Panc1 (cell line): ENCODE results near the gene QRICH2. TPM values are rescaled to one million over a fixed set of nuclear protein-coding genes. Genes with fewer than 3 reads are reported as not detected.
"Not testable (repeated sequence)": the region's sequence is repeated elsewhere in the genome, so short reads cannot be mapped to it uniquely, and the experiment has no call there.

Experiments used
- ATAC-seq: fragments of 200-7000 bp; cut with Tn5 transposase; 2 replicates; pipeline ENCODE4 v1.9.1; 2020; ENCODE audit warnings: mild to moderate bottlenecking, moderate library complexity
- BruUV-seq: library from RNA; stranded (reverse); fragments of 400-500 nt; replicated peaks from 2 replicates; lab custom pipeline; 2021; lab: Mats Ljungman, UMichigan
- CTCF ChIA-PET: fragments of 300-600 bp; sonication (Branson Sonifier 250); formaldehyde crosslinking; loops from one replicate; lab custom pipeline; 2022; ENCODE audit warnings: antibody characterized with exemption; lab: Charles Lee
- POLR2A ChIA-PET: fragments of 300-600 bp; sonication (Branson Sonifier 250); formaldehyde crosslinking; loops from one replicate; lab custom pipeline; 2022; ENCODE audit warnings: antibody characterized with exemption; lab: Charles Lee
- DNase-seq: peaks from one replicate; pipeline ENCODE4 v3.0.0-alpha.2; 2010; ENCODE audit warnings: low read depth, low spot score
- H3K27ac ChIP-seq: 2 replicates; pipeline ENCODE4 v1.5.1; 2011; ENCODE audit warnings: mild to moderate bottlenecking, low read length, inconsistent platforms
- H3K27me3 ChIP-seq: fragments of 200-500 bp; sonication (Bioruptor generic); 2 replicates; pipeline ENCODE4 v1.6.0; 2014; ENCODE audit warnings: low read length, inconsistent platforms; ENCODE audit not compliant: control insufficient read depth, insufficient read depth
- H3K36me3 ChIP-seq: fragments of 200-500 bp; sonication (Bioruptor generic); 2 replicates; pipeline ENCODE4 v1.5.1; 2014; ENCODE audit warnings: inconsistent platforms, mild to moderate bottlenecking, low read length, moderate library complexity; ENCODE audit not compliant: control insufficient read depth, insufficient read depth
- H3K4me1 ChIP-seq: 2 replicates; pipeline ENCODE4 v1.5.1; 2011; ENCODE audit warnings: inconsistent platforms, mild to moderate bottlenecking, low read length, moderate library complexity; ENCODE audit not compliant: control insufficient read depth, insufficient read depth
- H3K4me3 ChIP-seq, 2 experiments: 2 replicates each; pipeline ENCODE4 v1.5.1; 2011 to 2012; ENCODE audit warnings: low read depth in 2 of 2, low read length in 2 of 2, mild to moderate bottlenecking in 2 of 2, inconsistent platforms in 1 of 2, moderate library complexity in 1 of 2
- H3K9me3 ChIP-seq: fragments of 200-500 bp; sonication (Bioruptor generic); 2 replicates; pipeline ENCODE4 v1.5.1; 2014; ENCODE audit warnings: low read depth, mild to moderate bottlenecking, inconsistent platforms, low read length, moderate library complexity; ENCODE audit not compliant: control insufficient read depth, insufficient read depth
- POLR2AphosphoS5 ChIP-seq: IDR thresholded peaks from 2 replicates; pipeline ENCODE4 v1.6.1; 2012; ENCODE audit warnings: mild to moderate bottlenecking, low read depth, low read length, moderate library complexity
- SIN3A ChIP-seq: IDR thresholded peaks from 2 replicates; pipeline ENCODE4 v1.6.1; 2012; ENCODE audit warnings: low read depth, mild to moderate bottlenecking, low read length, moderate library complexity, borderline replicate concordance; ENCODE audit not compliant: insufficient read depth
- TCF7L2 ChIP-seq: IDR thresholded peaks from 2 replicates; pipeline ENCODE4 v1.6.1; 2011; ENCODE audit warnings: mild to moderate bottlenecking, low read depth, low read length, inconsistent platforms
- in situ Hi-C: cut with HindIII; loops from 2 replicates; pipeline ENCODE4 v1.10.0; 2016; ENCODE audit warnings: low sequenced_read_pairs, low pct_unique_long_range_greater_than_20kb
- intact Hi-C: fragments of 100-400 bp; cut with micrococcal nuclease; formaldehyde crosslinking; loops from one replicate; pipeline ENCODE4 v1.10.0; 2022; ENCODE audit not compliant: unreplicated experiment
- total RNA-seq: library from RNA; stranded (reverse); gene quantifications from one replicate; pipeline ENCODE4 v1.2.1, GENCODE V29; 2021; ENCODE audit not compliant: unreplicated experiment
- TF ChIP-seq, protein P1 (sequence below), 2 experiments: IDR thresholded peaks; 2 replicates each; pipeline ENCODE4 v1.6.1; 2011 to 2012; ENCODE audit warnings: low read depth in 2 of 2, control low read depth in 1 of 2, low read length in 1 of 2, mild to moderate bottlenecking in 1 of 2, moderate library complexity in 1 of 2; ENCODE audit not compliant: insufficient read depth in 1 of 2
- TF ChIP-seq, protein P2 (sequence below): fragments of 450-650 bp; IDR thresholded peaks from 2 replicates; pipeline ENCODE4 v1.5.1; 2017; ENCODE audit warnings: mild to moderate bottlenecking

QRICH2 gene
- total RNA-seq, 1 experiment from 2014 or later, result 0.92 TPM

DNA sequence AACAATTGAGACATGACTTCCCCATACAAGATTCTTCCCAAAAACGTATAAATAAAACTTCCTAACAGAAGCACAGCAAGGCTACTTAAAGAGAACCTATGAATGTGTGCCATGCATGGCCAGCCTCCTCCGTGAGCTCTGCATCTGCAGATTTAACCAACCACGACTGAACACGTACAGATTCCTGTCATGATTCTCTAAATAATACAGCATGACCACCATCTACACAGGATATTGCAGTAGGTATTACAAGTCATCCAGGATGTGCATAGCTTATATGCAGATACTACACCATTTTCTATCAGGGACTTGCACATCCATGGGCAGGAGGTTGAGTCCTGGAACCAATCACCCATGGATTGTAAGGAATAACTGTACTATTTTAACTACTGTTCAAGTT, 1.4 kb upstream of the QRICH2 start:
- Histone ChIP-seq H3K27ac (no peak overlapping the region), H3K36me3 (peaks cover 7% of the 10 kb centered on the region; the same call in 1 of the 2 replicates), H3K4me1 (no peaks in the 10 kb centered on the region), H3K4me3 (no peak overlapping the region), H3K27me3 (no peaks in the 10 kb centered on the region), H3K9me3 (no peaks in the 10 kb centered on the region)
- BruUV-seq, result no TSS peak
- ChIA-PET CTCF (interaction anchor here (0.5 to 0.6 kb wide), 2 partner anchors 45 to 154 kb away, joined by 4 to 5 read pairs; no protein-coding TSS in a partner anchor), POLR2A (interaction anchor here (0.7 kb wide), 1 partner anchor 12 kb away, joined by 5 read pairs; no protein-coding TSS in a partner anchor)
- in situ Hi-C loops (no loop called here), intact Hi-C loops (no loop called here)
- ATAC-seq (no peak), DNase-seq (no peak)
- no peak for TF ChIP-seq TCF7L2
- TF ChIP-seq, protein P1, sequence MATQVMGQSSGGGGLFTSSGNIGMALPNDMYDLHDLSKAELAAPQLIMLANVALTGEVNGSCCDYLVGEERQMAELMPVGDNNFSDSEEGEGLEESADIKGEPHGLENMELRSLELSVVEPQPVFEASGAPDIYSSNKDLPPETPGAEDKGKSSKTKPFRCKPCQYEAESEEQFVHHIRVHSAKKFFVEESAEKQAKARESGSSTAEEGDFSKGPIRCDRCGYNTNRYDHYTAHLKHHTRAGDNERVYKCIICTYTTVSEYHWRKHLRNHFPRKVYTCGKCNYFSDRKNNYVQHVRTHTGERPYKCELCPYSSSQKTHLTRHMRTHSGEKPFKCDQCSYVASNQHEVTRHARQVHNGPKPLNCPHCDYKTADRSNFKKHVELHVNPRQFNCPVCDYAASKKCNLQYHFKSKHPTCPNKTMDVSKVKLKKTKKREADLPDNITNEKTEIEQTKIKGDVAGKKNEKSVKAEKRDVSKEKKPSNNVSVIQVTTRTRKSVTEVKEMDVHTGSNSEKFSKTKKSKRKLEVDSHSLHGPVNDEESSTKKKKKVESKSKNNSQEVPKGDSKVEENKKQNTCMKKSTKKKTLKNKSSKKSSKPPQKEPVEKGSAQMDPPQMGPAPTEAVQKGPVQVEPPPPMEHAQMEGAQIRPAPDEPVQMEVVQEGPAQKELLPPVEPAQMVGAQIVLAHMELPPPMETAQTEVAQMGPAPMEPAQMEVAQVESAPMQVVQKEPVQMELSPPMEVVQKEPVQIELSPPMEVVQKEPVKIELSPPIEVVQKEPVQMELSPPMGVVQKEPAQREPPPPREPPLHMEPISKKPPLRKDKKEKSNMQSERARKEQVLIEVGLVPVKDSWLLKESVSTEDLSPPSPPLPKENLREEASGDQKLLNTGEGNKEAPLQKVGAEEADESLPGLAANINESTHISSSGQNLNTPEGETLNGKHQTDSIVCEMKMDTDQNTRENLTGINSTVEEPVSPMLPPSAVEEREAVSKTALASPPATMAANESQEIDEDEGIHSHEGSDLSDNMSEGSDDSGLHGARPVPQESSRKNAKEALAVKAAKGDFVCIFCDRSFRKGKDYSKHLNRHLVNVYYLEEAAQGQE (IDR thresholded peaks at IDR 0.05; ENCODE audit: insufficient read depth in 1 of 2, low read depth in 2 of 2, low read length in 1 of 2), result no peak
- TF ChIP-seq SIN3A, result no peak
- TF ChIP-seq, protein P2, sequence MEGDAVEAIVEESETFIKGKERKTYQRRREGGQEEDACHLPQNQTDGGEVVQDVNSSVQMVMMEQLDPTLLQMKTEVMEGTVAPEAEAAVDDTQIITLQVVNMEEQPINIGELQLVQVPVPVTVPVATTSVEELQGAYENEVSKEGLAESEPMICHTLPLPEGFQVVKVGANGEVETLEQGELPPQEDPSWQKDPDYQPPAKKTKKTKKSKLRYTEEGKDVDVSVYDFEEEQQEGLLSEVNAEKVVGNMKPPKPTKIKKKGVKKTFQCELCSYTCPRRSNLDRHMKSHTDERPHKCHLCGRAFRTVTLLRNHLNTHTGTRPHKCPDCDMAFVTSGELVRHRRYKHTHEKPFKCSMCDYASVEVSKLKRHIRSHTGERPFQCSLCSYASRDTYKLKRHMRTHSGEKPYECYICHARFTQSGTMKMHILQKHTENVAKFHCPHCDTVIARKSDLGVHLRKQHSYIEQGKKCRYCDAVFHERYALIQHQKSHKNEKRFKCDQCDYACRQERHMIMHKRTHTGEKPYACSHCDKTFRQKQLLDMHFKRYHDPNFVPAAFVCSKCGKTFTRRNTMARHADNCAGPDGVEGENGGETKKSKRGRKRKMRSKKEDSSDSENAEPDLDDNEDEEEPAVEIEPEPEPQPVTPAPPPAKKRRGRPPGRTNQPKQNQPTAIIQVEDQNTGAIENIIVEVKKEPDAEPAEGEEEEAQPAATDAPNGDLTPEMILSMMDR, result no peak
- no peak for TF ChIP-seq POLR2AphosphoS5

DNA sequence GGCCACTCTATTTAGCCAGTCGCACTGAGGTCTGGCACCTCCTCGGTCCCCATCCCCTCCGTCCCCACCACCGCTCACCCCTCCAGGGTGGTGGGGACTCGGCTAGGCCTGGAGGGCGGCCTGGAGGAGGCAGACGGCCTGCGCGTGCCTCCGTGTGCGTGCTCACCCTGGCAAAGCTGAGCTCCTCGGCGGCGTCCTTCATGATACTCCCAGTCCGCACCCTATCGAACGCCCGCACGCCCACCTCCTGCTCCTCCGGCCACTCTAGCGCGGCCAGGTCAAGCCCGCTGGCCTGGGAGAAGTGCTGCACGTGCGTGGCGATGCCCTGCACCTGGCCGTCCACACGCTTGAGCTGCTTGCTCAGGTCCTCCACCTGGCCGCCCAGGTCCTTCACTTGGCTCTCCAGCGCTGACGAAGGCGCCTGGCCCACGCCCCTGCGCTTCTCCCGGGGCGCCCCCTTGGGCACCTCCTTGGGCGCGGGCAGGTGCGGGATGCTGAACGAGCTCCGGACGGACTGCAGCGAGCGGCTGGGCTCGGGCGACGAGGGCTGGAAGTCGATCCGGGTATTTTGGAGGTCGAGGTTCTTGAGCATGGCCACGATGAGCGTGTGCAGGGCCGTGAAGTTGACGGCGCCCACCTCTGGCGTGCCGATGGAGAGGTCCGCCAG, 644 bp downstream of the QRICH2 start:
- Histone ChIP-seq H3K9me3 (no peaks in the 10 kb centered on the region), H3K4me1 (peaks cover 5% of the 10 kb centered on the region; the same call in 1 of the 2 replicates), H3K4me3 (no peak overlapping the region), H3K27me3 (no peaks in the 10 kb centered on the region), H3K27ac (no peak overlapping the region), H3K36me3 (no peaks in the 10 kb centered on the region)
- TF ChIP-seq, protein P2, result no peak
- TF ChIP-seq TCF7L2 (no peak), POLR2AphosphoS5 (no peak), SIN3A (no peak)
- TF ChIP-seq, protein P1 (IDR thresholded peaks at IDR 0.05; ENCODE audit: insufficient read depth in 1 of 2, low read depth in 2 of 2, low read length in 1 of 2), result no peak
- POLR2A ChIA-PET, result interaction anchor here (0.5 kb wide), 1 partner anchor 24 kb away, joined by 3 read pairs; no protein-coding TSS in a partner anchor
- in situ Hi-C loops (no loop called here), intact Hi-C loops (no loop called here)
- no peak for ATAC-seq
- no TSS peak for BruUV-seq
- DNase-seq, result no peak
- CTCF ChIA-PET, result no interaction called here

DNA sequence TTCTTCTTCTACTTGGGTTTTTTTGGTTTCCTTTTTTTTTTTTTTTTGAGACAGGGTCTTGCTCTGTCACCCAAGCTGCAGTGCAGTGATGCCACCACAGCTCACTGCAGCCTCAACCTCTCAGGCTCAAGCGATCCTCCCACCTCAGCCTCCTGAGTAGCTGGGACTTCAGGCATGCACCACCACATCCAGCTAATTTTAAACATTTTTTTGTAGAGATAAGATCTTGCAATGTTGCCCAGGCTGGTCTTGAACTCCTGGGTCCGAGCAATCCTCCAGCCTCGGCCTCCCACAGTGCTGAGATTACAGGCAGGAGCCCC, 3.0 kb downstream of the QRICH2 start:
- H3K36me3 ChIP-seq, intact Hi-C loops, DNase-seq, BruUV-seq, in situ Hi-C loops, ATAC-seq, H3K27me3 ChIP-seq, H3K4me1 ChIP-seq, H3K27ac ChIP-seq, H3K9me3 ChIP-seq, H3K4me3 ChIP-seq, POLR2A ChIA-PET: not testable (repeated sequence)
- CTCF ChIA-PET, result interaction anchor here (0.9 to 2.8 kb wide), 2 partner anchors 67 to 93 kb away, joined by 3 to 14 read pairs; no protein-coding TSS in a partner anchor
